NCI-H1930 (cell line): ENCODE results near the gene SBNO2.

ENCODE experiments used
- DNase-seq, 2 experiments: peaks; one replicate each; lab custom pipeline; 2025; lab: John Stamatoyannopoulos, UW

SBNO2 gene

DNA sequence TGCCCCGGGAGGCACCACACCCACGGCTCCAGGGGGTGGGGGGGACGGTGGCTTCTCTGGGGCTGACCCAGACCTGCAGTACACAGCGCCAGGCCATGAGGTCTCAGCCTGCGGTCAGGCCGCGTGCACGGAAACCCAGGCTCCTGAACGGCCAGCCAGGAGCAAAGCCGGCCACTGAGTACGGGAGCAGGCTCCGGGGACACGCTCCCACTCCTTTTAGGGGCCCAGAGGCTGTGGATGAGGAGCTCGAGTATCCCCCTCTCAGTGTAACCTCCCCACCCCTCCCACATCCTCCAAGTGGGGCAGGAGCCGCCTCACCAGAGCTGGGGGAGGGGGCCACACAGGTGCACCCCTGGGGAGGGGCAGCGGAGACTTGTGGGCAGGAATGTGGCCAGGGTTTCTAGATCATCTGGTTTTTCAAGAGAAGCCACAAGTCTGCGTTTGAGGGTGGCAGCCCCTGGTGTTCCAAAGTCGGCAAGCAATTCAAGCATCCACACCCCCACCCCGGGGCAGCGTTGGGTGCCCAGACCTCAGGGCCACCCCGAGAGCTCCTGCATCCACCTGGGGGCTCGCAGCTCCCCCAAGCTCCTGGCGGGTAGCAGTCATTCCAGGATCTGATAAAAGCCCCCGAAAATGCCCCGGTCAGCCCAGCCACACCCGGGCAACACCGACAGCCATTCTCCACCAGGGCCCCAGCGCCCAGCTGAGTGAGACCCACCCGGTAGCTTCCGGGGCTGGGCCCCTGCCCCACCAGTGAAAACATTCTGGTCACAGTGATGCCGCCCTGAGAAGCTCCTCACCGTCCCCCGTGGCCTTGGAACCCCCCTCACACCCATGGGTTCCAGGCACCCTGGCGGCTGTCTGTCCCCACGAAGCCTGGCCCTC is 6.1 kb downstream of the SBNO2 start:
- no peak for DNase-seq

GRCh38 chr19:1166872-1167573 is 7.0 kb downstream of the SBNO2 start:
- DNase-seq = no peak

- DNase-seq = no peak
Measured at GRCh38 chr19:1164684-1165531, 9.2 kb downstream of the SBNO2 start.

GRCh38 chr19:1163934-1164683 is 10.0 kb downstream of the SBNO2 start:
- no peak for DNase-seq

GRCh38 chr19:1163283-1163933 is 10.7 kb downstream of the SBNO2 start:
- no peak for DNase-seq

DNA sequence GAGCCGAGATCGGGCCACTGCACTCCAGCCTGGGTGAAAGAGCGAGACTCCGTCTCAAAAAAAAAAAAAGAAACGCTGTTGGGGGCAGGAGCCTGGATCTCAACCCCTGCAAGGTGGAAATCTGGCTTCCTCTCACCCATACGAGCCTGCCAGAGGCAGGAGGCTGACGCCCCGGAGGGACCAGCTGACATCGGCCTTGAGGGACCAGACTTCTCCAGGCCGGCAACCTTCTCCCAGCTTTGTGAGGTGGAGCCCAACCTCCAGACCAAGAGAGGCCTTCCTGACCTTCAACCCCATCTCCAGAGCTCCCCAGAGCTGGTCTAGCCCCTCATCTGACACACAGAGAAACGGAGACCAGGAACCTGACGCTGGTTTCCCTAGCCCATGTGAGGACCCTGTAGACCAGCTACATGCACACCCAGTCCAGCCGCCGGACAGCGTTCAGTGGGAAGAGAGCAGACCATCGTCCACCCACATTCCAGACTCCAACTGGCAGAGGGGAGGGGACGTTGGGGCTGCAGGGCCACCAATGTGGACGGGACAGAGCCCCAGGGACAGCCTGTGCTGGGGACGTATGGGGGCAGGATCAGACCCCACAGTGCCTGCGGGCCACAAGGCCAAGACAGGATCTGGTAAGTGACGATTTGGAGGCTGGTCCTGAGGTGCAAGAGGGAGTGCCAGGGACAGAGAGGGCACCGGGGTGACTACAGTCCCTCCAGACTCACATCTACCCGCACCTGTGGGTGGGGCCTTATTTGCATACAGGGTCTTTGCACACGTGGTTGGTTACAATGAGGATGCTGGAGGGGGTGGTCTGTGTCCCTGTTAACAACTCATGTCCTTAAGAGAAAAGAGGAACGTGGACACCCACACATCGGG is 11.4 kb downstream of the SBNO2 start:
- DNase-seq = no peak

GRCh38 chr19:1161716-1162115 is 12.4 kb downstream of the SBNO2 start:
- DNase-seq = no peak

DNA sequence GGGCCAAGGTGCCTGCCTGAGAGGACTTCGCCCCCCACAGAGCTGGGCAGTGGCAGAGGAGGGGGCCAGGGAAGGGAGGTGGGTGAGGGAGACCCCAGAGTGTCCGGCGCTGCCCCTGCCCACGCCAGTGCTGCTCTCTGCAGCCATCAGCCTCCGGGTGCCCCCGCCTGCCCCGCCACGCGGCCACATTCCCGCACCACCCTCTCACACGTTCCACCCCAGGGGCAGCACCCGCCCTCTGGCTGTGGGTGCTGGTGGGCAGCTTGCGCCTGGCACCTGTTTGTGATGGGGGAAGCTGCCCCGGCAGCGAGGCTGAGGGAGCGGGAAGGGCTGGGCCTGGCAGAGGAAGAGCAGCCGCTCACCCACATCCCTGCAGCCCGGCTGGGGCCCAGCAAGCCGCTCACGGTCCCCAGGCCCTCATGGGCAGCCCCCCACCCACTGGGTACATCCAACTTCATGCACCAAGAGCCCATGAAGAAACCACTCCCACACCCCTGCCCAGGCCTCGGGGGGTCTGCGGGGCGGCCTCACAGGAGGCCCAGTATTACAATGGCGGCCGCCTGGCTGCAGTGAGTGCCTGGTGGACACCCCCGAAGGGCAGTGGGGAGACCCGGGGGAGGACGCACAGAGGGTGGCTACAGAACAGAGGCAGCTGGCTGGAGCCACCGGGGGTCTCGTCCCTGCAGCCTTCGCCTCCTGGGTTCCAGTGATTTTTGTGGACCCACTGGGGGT is 14.0 kb downstream of the SBNO2 start:
- no peak for DNase-seq

DNA sequence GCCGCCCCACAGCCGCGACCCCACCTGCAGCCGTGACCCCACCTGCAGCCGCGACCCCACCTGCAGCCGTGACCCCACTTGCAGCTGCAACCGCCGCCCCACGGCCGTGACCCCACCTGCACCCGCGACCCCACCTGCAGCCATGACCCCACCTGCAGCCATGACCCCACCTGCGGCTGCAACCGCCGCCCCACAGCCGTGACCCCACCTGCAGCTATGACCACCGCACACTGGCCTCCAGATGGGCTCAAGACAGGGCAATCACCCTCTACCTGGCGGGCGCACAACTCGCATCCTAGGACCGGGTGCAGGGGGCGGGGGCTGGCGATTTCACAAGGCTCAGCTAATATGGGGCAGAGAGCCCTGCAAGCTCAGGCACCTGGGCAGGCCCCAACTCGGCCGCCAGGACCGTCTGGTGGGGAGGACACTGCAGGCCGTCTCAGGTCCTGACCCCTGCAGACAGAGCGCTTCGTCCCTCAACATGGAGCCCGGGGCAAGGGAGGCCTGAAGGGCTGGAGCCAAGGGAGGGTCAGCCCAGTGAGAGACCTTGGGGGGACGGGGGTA is 15.1 kb downstream of the SBNO2 start:
- DNase-seq = no peak

DNA sequence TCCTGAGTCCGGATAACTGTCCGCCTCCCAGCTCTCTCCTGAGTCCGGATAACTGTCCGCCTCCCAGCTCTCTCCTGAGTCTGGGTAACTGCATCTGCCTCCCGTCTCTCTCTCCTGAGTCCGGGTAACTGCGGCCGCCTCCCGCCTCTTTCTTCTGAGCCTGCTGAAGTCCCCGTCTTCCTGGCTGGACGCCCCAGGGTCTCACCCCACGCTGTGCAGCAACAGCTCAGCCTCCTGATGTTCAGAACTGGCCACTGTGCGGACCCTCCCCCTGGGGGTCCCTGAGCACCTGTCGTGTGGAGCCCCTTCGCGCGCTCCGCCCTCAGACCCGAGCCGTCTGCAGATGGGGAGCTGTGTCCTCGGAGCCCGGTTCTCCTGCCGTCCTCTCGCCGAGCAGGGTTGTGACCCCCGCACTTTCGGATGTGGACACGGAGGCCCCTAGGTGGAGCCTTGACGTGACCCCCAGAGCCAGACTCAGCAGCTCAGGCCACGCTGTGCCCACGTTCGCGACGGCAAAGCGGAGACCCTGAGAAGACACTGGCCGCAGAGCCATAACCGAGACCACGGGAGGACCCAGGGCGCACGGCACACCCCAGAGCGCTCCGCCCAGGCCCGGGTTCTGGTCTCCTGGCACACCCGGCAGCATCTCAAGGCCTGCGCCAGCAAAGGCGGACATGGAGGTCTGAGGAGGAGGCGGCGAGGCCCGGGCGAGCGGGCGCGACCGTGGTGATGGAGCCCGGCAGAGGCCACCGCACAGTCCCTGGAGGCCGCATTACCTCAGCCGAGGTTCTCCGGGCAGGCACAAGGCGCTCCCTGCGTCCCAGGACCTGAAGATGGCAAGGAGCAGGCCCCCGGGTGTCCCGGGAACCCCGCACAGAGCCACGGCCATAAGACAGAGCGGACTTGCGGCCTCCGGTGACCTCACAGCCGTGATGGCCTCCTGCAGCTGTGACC is 15.9 kb downstream of the SBNO2 start:
- DNase-seq = no peak

DNA sequence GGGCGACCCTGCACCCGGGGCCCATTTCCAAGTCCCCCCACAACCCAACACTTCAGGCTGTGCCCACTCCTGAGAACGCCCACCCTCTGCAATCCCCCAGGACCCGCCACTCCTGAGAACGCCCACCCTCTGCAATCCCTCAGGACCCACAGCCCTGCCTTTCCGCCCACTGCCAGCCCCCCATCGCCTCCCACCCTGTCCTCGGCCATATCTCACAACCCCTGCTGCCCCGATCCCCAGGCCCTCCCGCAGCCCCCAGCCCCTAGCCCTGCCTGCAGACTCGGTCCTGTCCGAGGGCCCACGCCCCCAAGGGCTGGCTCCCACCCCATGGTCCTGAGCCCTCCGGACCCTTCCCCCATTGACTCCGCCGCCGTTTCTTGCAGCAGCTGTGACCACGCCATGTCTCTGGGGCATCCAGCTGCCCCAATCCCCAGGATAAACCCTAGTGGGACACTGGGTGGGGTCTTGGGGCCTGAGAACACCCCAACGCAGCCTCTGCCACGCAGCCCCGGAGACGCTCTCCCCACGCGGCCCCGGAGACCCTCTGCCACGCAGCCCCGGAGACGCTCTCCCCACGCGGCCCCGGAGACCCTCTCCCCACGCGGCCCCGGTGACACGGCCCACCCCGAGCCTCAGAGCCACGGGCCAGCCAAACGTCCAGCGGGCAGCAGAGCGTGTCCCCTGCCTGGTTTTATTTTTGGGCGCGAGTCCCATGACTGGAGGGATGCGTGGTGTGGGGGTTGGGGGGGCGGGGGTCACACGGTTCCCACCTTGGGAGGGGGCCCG is 17.0 kb downstream of the SBNO2 start:
- DNase-seq = no peak

DNA sequence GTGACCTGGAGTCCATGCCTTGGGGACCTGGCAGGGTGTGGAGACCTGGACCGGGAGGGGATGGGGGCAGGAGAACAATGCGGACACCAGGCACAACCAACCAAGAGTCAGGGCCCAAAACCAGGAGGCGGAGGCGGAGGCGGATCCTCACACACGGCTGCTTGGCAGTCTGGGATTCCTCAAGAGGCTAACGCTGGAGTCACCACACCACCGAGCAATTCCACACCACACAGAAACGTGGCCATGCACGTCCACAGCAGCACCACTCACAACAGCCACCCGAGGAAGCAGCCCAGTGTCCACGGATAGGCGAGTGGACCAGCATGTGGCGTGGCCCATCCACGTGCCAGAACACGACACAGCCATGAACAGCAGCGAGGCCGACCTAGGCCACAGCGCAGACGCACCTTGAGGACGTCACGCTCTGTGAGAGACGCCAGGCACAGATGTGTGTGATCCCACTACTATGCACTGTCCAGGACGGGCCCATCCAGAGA is 17.7 kb downstream of the SBNO2 start:
- no peak for DNase-seq

DNA sequence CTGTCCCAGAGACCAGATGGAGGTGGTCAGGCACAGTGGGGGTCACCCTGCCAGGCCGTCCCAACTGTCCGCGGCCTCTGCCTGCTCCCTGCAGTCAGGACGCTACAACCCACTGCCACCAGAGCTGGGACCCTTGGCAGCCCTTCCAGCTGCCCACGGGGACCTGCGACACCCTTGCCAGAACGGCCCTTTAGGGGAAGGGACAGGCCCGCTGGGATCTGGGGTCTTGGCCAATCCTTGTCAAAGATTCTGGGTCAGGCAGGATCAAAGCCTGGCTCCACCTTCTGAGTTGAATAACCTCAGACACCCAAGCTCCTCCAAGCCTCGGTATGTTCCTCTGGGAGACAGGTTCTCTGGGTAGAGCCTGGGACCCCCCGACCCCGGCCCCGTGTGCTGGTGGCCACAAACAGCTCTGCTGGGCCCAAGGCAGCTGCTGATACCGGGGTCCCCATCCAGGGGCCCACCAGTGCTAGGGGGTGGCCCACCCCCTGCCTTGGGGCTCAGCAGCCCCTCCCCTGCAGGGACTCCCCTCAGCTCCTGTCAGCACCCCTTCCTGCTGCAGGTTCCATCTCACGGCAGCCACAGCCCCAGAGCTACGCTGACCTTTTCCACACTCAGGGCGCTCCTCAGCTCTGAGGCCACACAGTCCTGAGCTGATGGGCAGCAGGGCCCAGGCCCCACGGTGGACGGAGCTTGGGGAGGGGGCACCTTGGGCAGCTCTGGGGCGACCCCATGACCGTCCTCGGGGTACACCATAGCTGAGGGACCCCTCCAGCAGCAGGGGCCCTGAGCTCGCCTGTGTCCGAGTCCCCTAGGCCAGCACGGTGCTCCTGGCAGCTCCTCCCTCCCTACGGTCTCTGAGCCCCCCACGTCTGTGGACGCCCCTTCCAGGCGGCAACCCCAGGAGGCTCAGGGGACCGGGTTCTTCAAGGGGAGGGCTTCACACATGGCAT is 18.4 kb downstream of the SBNO2 start:
- no peak for DNase-seq

- no peak for DNase-seq
Measured at GRCh38 chr19:1154731-1155351, 19.2 kb downstream of the SBNO2 start.
